Activated effector memory CD4-positive, alpha-beta T cell treated with anti-CD3 and anti-CD28 coated beads, Interleukin-2, amount 50 U/mL, for 16 hours (primary cell): ENCODE measurements around the gene ASIC2.

Source experiments
- DNase-seq: peaks from one replicate; pipeline ENCODE4 v3.0.0-alpha.2; 2020

ASIC2 gene

GRCh38 chr17:33292981-33293867 is at the start of gene ASIC2:
ASIC2 (minus strand) TSS chr17:33293295.
- DNase-seq = no peak

GRCh38 chr17:33342025-33342424 is 48.9 kb upstream of the ASIC2 start:
- DNase-seq = no peak

- DNase-seq = no peak
These were observed 45.1 kb upstream of the ASIC2 start for GRCh38 chr17:33338242-33338641.

- DNase-seq = no peak
These were observed 42.5 kb upstream of the ASIC2 start for GRCh38 chr17:33335491-33336173.

GRCh38 chr17:33334703-33335102 is 41.6 kb upstream of the ASIC2 start:
- no peak for DNase-seq

- no peak for DNase-seq
These were observed 37.8 kb upstream of the ASIC2 start for GRCh38 chr17:33330877-33331276.

GRCh38 chr17:33328129-33328528 is 35.0 kb upstream of the ASIC2 start:
- no peak for DNase-seq

GRCh38 chr17:33324736-33325135 is 31.6 kb upstream of the ASIC2 start:
- DNase-seq = no peak

- DNase-seq = no peak
These were observed 29.0 kb upstream of the ASIC2 start for GRCh38 chr17:33322063-33322462.

- no peak for DNase-seq
These were observed 25.1 kb upstream of the ASIC2 start for GRCh38 chr17:33318241-33318640.

GRCh38 chr17:33316746-33317145 is 23.7 kb upstream of the ASIC2 start:
- no peak for DNase-seq

GRCh38 chr17:33310296-33310695 is 17.2 kb upstream of the ASIC2 start:
- DNase-seq = no peak

- DNase-seq = no peak
These were observed 10.2 kb upstream of the ASIC2 start for GRCh38 chr17:33303254-33303653.

- DNase-seq = no peak
These were observed 9.3 kb upstream of the ASIC2 start for GRCh38 chr17:33302394-33302793.

- no peak for DNase-seq
These were observed 7.1 kb upstream of the ASIC2 start for GRCh38 chr17:33300241-33300640.

- no peak for DNase-seq
These were observed 6.0 kb upstream of the ASIC2 start for GRCh38 chr17:33299115-33299514.

- no peak for DNase-seq
These were observed 4.5 kb upstream of the ASIC2 start for GRCh38 chr17:33297643-33298042.

GRCh38 chr17:33294994-33295393 is 1.9 kb upstream of the ASIC2 start:
- DNase-seq = no peak

GRCh38 chr17:33292201-33292980 is 704 bp downstream of the ASIC2 start:
- no peak for DNase-seq

GRCh38 chr17:33291248-33292200 is 1.6 kb downstream of the ASIC2 start:
- DNase-seq = no peak

GRCh38 chr17:33290253-33290652 is 2.8 kb downstream of the ASIC2 start:
- DNase-seq = no peak

GRCh38 chr17:33288954-33289353 is 4.1 kb downstream of the ASIC2 start:
- no peak for DNase-seq
